Lower leg skin (tissue), 4 donors: Measurements from ENCODE around the gene LMNB1. TPM values are rescaled to one million over a fixed set of nuclear protein-coding genes. Genes with fewer than 3 reads are reported as not detected.
"Not testable (repeated sequence)": the region's sequence is repeated elsewhere in the genome, so short reads cannot be mapped to it uniquely, and the experiment has no call there.

ENCODE experiments used
- DNase-seq, 2 donors: peaks; one replicate each; pipeline ENCODE4 v3.0.0-alpha.2; 2019; ENCODE audit warnings: low spot score in 2 of 2
- H3K4me3 ChIP-seq: fragments of 200-600 bp; sonication (generic); 2 replicates; pipeline ENCODE4 v1.5.1; 2017; ENCODE audit warnings: mild to moderate bottlenecking, low read depth; ENCODE audit not compliant: poor library complexity, severe bottlenecking
- CTCF ChIP-seq, 3 donors: fragments of 450-650 bp; IDR thresholded peaks; one replicate each; pipeline ENCODE4 v1.5.1; 2016; ENCODE audit warnings: antibody characterized with exemption in 3 of 3, mild to moderate bottlenecking in 3 of 3, moderate library complexity in 2 of 3
- POLR2A ChIP-seq, 2 donors: fragments of 450-650 bp; IDR thresholded peaks; one replicate each; pipeline ENCODE4 v1.6.1; 2016 to 2017; ENCODE audit warnings: antibody characterized with exemption in 2 of 2, mild to moderate bottlenecking in 1 of 2, moderate library complexity in 1 of 2
- WGBS, 2 donors: methylation state at CpG; one replicate each; pipeline ENCODE4 v1.1.5; 2018; 5-methylcytosine and 5-hydroxymethylcytosine counted together
- intact Hi-C: fragments of 100-400 bp; cut with DNase I; formaldehyde crosslinking; loops from one replicate; pipeline ENCODE4 v1.15.0; 2023; ENCODE audit warnings: low total_unique reads
- total RNA-seq, 4 donors: library from RNA; depleted of rRNA; stranded (reverse); fragments of >200 nt; gene quantifications; one replicate each; pipeline ENCODE4 v1.1.0, GENCODE V29; 2016

Gene LMNB1
- total RNA-seq, 4 donors from 2014 or later, result 9.2 to 20.7 (median 9.9) TPM

- intact Hi-C loops, result no loop called here
- no peak for TF ChIP-seq CTCF (IDR thresholded peaks at IDR 0.05)
- TF ChIP-seq POLR2A (IDR thresholded peaks at IDR 0.05), result no peak
- WGBS, 2 donors, result 53 to 59% methylated on average over 3 of the region's 3 CpGs
- no peak for DNase-seq
- no peak overlapping the region for H3K4me3 ChIP-seq
Measured at GRCh38 chr5:126849101-126849678, 72.3 kb downstream of the LMNB1 start.

DNA sequence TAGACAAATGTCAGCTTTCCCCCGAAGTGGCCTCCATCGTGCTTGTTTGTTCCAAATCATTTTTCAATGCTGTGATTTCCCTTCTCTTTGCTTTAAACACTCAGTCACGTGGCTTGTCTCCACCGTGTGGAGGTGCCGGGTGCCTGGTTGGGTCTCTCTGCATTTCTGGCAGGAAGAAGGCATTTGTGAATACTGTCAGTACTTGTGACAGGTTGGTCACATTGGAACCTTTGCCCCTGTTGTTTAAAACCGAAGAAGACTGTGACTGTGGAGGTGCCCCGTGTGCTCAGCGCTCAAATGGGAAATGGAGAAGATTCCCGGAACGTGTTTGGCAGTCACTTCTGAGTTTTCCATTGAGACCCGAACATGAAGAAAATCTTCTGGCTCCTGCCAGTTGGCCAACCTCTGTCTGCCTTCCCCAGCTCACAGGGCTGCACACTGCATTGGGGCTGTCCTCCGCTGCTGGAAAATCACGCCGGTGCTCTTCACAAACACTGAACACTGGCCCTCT, 74.6 kb downstream of the LMNB1 start:
- 66 to 77% methylated on average over 14 of the region's 14 CpGs for WGBS, 2 donors
- intact Hi-C loops, result no loop called here
- no peak overlapping the region for H3K4me3 ChIP-seq
- no peak for DNase-seq
- no peak for TF ChIP-seq POLR2A (IDR thresholded peaks at IDR 0.05)
- no peak for TF ChIP-seq CTCF (IDR thresholded peaks at IDR 0.05)

- intact Hi-C loops, result no loop called here
- no peak for TF ChIP-seq CTCF (IDR thresholded peaks at IDR 0.05)
- no peak for TF ChIP-seq POLR2A (IDR thresholded peaks at IDR 0.05)
- WGBS, 2 donors, result 50 to 56% methylated on average over 4 of the region's 4 CpGs
- H3K4me3 ChIP-seq, result no peak overlapping the region
- DNase-seq, result no peak
Measured at GRCh38 chr5:126852091-126852571, 75.2 kb downstream of the LMNB1 start.

- H3K4me3 ChIP-seq, result no peak overlapping the region
- DNase-seq, result no peak
- TF ChIP-seq CTCF (IDR thresholded peaks at IDR 0.05) (no peak), POLR2A (IDR thresholded peaks at IDR 0.05) (no peak)
- 55 to 65% methylated on average over 7 of the region's 7 CpGs for WGBS, 2 donors
- intact Hi-C loops, result no loop called here
Measured at GRCh38 chr5:126852841-126853271, 75.9 kb downstream of the LMNB1 start.

GRCh38 chr5:126853541-126854307, 76.8 kb downstream of the LMNB1 start:
- 90 to 93% methylated on average over 27 of the region's 27 CpGs for WGBS, 2 donors
- DNase-seq, intact Hi-C loops, H3K4me3 ChIP-seq: not testable (repeated sequence)

DNA sequence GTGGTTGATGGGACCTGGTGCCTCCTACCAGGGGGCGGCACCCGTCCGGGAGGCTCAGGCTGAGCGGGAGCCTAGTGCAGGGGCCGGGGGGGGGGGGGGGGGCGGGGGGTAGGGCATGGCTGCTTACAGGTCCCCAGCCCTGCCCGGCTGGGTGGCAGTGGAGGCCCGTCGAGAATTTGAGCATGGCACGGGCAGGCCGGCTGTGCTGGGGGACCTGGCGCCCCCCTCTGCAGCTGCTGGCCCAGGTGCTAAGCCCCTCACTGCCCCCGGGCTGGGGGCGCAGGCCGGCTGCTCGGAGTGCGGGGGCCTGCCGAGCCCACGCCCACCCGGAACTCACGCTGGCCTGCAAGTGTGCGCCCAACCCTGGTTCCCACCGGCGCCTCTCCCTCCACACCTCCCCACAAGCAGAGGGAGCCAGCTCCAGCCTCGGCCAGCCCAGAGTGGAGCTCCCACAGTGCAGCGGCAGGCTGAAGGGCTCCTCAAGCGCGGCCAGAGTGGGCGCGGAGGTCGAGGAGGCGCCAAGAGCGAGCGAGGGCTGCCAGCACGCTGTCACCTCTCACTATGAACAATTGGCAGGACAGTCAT, 77.7 kb downstream of the LMNB1 start:
- 95% methylated on average over 24 to 26 of the region's 35 CpGs for WGBS, 2 donors
- no peak for DNase-seq
- no peak overlapping the region for H3K4me3 ChIP-seq
- intact Hi-C loops, result no loop called here
- TF ChIP-seq CTCF (IDR thresholded peaks at IDR 0.05) (no peak), POLR2A (IDR thresholded peaks at IDR 0.05) (no peak)
